Pericardium fibroblast (primary cell): Measurements from ENCODE around the gene SLC38A11. TPM values are rescaled to one million over a fixed set of nuclear protein-coding genes. Genes with fewer than 3 reads are reported as not detected.

Experiments
- total RNA-seq: library from RNA; depleted of rRNA; stranded (reverse); fragments of >200 nt; gene quantifications from 2 replicates; pipeline ENCODE4 v1.2.3, GENCODE V29; 2015

Gene SLC38A11
- total RNA-seq, result not detected in 2 replicates

DNA sequence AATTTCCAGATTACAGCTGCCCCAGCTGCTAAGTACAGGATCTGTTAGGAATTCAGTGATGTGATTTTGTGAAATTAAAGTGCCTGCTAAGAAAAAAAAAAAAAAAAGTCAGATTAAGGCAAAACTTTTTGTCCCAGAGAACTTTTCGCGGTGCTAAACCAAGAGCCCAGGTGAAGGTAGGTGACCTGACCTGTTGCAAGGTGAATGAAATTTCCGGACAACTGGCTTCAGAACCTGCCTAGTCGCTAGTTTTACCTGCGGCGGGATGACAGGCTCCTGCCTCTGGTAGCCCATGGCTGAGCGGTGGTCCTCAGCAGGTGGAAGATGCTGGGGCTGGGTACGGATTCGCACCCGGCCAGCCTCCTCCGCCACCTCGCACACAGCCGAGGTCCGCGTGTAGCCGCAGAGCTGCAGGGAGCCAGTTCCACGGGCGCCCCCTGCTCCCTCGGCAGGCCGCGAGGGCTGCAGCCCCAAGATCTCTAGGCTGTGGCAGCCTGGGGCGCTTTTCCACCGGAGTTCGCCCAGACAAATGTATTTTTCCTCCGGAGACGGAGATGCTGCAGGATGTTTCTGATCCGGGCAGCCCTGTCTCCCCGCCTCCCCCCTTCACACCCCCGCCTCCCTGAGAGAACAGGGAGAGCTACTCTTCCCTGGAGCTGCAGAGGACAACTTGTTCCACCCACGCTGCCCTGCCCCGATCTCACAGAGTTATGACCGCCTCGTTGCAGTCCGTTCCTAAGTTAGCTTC, at the start of gene SLC38A11:
Gene SLC38A11 (minus strand): TSS at position 572 of the 748 bp plus-strand sequence. CDS start 278 bp downstream, at position 294.

Other genes with a start within 250 kb of the SLC38A11 start
- 3.7 and 5.4 TPM in 2 replicates for gene COBLL1, start 113.7 kb downstream of the SLC38A11 start, total RNA-seq
- gene SCN3A, start 248.5 kb upstream of the SLC38A11 start, total RNA-seq, result not detected in 2 replicates